Adrenal gland (tissue), 12 donors: ENCODE data around the gene CKAP2L. TPM values are rescaled to one million over a fixed set of nuclear protein-coding genes. Genes with fewer than 3 reads are reported as not detected.
A peak's percentile ranks its signal among the peaks of the same experiment; 100 is the strongest.
"Not testable (repeated sequence)": the region's sequence is repeated elsewhere in the genome, so short reads cannot be mapped to it uniquely, and the experiment has no call there.

ENCODE experiments used
- DNase-seq, 7 donors: peaks; one replicate each; pipeline ENCODE4 v3.0.0-alpha.2; 2019 to 2020
- H3K27ac ChIP-seq, 5 donors: fragments of 200-600 bp; sonication (generic) in 4 of 5; 1 replicate in 3 of 5; 2 replicates in 2 of 5; pipeline versions ENCODE4 v1.5.1 to v1.8.0; 2016 to 2020; ENCODE audit warnings: mild to moderate bottlenecking in 1 of 5
- H3K27me3 ChIP-seq: fragments of 200-600 bp; 2 replicates; pipeline ENCODE4 v1.8.0; 2021
- H3K36me3 ChIP-seq, 2 donors: fragments of 200-600 bp; replicated peaks in 1 of 2; 1 replicate in 1 of 2; 2 replicates in 1 of 2; pipeline versions ENCODE4 v1.5.1 to v1.8.0; 2018 to 2022
- H3K4me1 ChIP-seq, 2 donors: fragments of 200-600 bp; replicated peaks in 1 of 2; 1 replicate in 1 of 2; 2 replicates in 1 of 2; pipeline versions ENCODE4 v1.5.1 to v1.8.0; 2018 to 2021
- H3K4me3 ChIP-seq, 4 donors: fragments of 200-600 bp; sonication (generic) in 3 of 4; one replicate each; pipeline ENCODE4 v1.5.1; 2016 to 2018
- H3K9me3 ChIP-seq, 3 donors: fragments of 200-600 bp; sonication (generic) in 1 of 3; replicated peaks in 1 of 3; 1 replicate in 2 of 3; 2 replicates in 1 of 3; pipeline versions ENCODE4 v1.5.1 to v1.8.0; 2016 to 2021
- POLR2A ChIP-seq, 2 donors: fragments of 450-650 bp; IDR thresholded peaks; one replicate each; pipeline ENCODE4 v1.6.1; 2017; ENCODE audit warnings: antibody characterized with exemption in 2 of 2, mild to moderate bottlenecking in 2 of 2, moderate library complexity in 1 of 2
- WGBS, 4 donors: extraction: QIAGEN DNeasy Blood & Tissue Kit in 2 of 4; methylation state at CpG; one replicate each; pipeline versions ENCODE4 v1.1.5 to v1.1.7; 2013 to 2017; 5-methylcytosine and 5-hydroxymethylcytosine counted together
- intact Hi-C, 2 donors: fragments of 100-400 bp; cut with DNase I; formaldehyde crosslinking; loops; one replicate each; pipeline versions ENCODE4 v1.14.1 to v1.15.0; 2022 to 2023
- polyA plus RNA-seq, 3 donors: library from polyadenylated mRNA; stranded (reverse); fragments of 200-250 nt in 2 of 3; fragments of 350-450 nt in 1 of 3; fragmentation: Illumina TruSeq in 1 of 3; extraction: RNeasy Lipid Tissue Mini Kit (QIAGEN cat#74804) in 1 of 3; gene quantifications; one replicate each; pipeline ENCODE4 v1.2.3, GENCODE V29; 2013 to 2014
- total RNA-seq, 9 donors: library from RNA; depleted of rRNA in 4 of 9; stranded (reverse); fragments of >200 nt in 4 of 9; fragments of 120-200 nt in 1 of 9; fragmentation: NEBNext Ultra II Directional in 1 of 9; extraction: Animal tissue kit (Norgen Biotek cat#: 25700) in 1 of 9; gene quantifications; one replicate each; pipeline versions ENCODE4 v1.1.0 to v1.2.4, GENCODE V29; 2013 to 2023
- TF ChIP-seq, protein P1 (sequence below), 6 experiments: fragments of 450-650 bp in 4 of 6; fragments of 200-600 bp in 2 of 6; sonication (generic) in 1 of 6; IDR thresholded peaks; 1 replicate in 5 of 6; 2 replicates in 1 of 6; pipeline versions ENCODE4 v1.5.1 to v1.8.0; 2016 to 2021; ENCODE audit warnings: antibody characterized with exemption in 6 of 6, mild to moderate bottlenecking in 2 of 6, moderate library complexity in 1 of 6
- donor health status: healthy with polysubstance abuse.
- donor health status: Bipolar disorder and iron deficiency.
- donor health status: DM: yes; HTN: yes; CAD: no.
- donor health status: DM: no; HTN: no; CAD: no.
- donor health status: DM: no; HTN: no; CAD: no.
- donor health status: DM: yes; HTN: yes; CAD: no.

CKAP2L gene
- total and polyA plus RNA-seq, 12 donors = 0.10 to 6.9 (median 0.81) TPM; not detected in 2

DNA sequence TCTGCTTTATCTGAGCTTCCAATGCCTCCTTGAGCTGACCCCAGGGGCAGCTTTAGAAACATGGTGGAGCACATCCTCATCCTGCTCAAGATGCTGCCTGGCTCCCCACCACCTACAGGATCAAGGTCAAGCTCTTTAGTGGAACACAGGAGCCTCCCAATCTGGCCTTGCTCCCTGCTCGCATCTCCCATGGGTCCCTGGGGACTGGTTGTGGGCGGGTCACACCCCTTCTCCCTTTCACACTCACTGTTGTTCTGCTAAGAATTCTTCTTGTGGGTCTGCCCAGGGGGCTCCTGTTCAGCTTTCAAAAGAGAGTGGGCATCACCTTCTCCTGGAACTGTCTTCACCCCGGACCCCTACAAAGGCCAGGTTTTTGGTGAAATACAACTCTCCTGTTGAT is 51.9 kb downstream of the CKAP2L start:
- Histone ChIP-seq H3K4me1 (no peaks in the 10 kb centered on the region), H3K27ac (no peak overlapping the region), H3K36me3 (no peaks in the 10 kb centered on the region), H3K9me3 (no peaks in the 10 kb centered on the region), H3K27me3 (no peaks in the 10 kb centered on the region), H3K4me3 (no peak overlapping the region)
- intact Hi-C loops = no loop called here
- DNase-seq = peak in 1 of 7 donors; percentile 27
- WGBS, 4 donors = 72 to 83% (median 78%) methylated on average over 3 of the region's 3 CpGs
- TF ChIP-seq POLR2A (IDR thresholded peaks at IDR 0.05) = no peak

DNA sequence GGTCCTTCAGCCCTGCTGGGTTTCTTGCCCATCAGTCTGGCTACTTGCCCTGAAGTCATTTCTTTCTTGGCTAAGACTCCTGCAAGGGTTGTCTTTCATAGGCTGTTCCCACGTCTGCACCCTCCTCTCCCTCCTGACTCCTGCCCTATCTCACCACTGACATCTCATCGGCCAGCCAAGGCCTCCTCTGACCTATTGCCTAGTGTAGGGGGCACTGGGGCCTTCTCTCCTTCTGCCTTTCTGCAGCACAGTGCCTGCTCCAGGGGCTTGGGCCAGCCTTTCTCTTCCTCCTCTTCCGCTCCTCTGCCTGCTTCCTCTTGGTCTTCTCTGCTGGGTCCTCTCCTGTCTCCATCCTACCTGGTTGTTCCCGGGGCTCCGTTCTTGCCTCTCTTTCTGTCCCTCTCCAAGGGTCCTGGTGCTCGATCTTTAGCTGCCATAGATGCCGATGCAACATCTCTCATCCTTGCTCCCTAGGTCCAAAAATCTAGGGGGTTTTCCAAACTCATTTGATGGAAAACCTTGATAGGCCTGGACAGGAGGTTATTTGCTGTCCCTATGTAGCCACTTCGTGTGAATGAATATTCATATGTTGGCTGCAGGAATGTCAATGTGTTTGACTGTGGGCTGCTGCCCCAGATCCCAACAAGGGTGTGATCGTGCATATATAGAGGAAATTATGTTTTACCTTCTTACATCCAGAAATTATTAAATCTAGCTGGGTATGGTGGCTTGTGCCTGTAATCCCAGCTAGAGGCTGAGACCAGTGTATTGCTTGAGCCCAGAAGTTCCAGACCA is 53.3 kb downstream of the CKAP2L start:
- intact Hi-C loops = no loop called here
- 81 to 85% (median 82%) methylated on average over 9 of the region's 9 CpGs for WGBS, 4 donors

GRCh38 chr2:112709703-112710102 is 54.7 kb downstream of the CKAP2L start:
- H3K36me3 ChIP-seq = no peaks in the 10 kb centered on the region
- intact Hi-C loops = no loop called here
- no peak for TF ChIP-seq POLR2A (IDR thresholded peaks at IDR 0.05)
- TF ChIP-seq, protein P1, sequence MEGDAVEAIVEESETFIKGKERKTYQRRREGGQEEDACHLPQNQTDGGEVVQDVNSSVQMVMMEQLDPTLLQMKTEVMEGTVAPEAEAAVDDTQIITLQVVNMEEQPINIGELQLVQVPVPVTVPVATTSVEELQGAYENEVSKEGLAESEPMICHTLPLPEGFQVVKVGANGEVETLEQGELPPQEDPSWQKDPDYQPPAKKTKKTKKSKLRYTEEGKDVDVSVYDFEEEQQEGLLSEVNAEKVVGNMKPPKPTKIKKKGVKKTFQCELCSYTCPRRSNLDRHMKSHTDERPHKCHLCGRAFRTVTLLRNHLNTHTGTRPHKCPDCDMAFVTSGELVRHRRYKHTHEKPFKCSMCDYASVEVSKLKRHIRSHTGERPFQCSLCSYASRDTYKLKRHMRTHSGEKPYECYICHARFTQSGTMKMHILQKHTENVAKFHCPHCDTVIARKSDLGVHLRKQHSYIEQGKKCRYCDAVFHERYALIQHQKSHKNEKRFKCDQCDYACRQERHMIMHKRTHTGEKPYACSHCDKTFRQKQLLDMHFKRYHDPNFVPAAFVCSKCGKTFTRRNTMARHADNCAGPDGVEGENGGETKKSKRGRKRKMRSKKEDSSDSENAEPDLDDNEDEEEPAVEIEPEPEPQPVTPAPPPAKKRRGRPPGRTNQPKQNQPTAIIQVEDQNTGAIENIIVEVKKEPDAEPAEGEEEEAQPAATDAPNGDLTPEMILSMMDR (IDR thresholded peaks at IDR 0.05) = no peak
- 77 to 89% (median 87%) methylated on average over 5 to 6 of the region's 6 CpGs for WGBS, 4 donors
- no peak overlapping the region for H3K27ac ChIP-seq
- peak in 1 of 7 donors; percentile 30 for DNase-seq
- H3K4me1 ChIP-seq = no peaks in the 10 kb centered on the region
- no peak overlapping the region for H3K4me3 ChIP-seq
- H3K27me3 ChIP-seq = no peaks in the 10 kb centered on the region
- no peaks in the 10 kb centered on the region for H3K9me3 ChIP-seq

More for the DNA sequence above, 53.3 kb downstream of the CKAP2L start:
- TF ChIP-seq POLR2A (IDR thresholded peaks at IDR 0.05) = no peak
- TF ChIP-seq, protein P1 (IDR thresholded peaks at IDR 0.05) = no peak
- H3K9me3 ChIP-seq = no peaks in the 10 kb centered on the region
- H3K27me3 ChIP-seq = no peaks in the 10 kb centered on the region
- no peak overlapping the region for H3K4me3 ChIP-seq
- no peak overlapping the region for H3K27ac ChIP-seq
- no peaks in the 10 kb centered on the region for H3K36me3 ChIP-seq
- peak in 1 of 7 donors; percentile 29 for DNase-seq
- no peaks in the 10 kb centered on the region for H3K4me1 ChIP-seq

DNA sequence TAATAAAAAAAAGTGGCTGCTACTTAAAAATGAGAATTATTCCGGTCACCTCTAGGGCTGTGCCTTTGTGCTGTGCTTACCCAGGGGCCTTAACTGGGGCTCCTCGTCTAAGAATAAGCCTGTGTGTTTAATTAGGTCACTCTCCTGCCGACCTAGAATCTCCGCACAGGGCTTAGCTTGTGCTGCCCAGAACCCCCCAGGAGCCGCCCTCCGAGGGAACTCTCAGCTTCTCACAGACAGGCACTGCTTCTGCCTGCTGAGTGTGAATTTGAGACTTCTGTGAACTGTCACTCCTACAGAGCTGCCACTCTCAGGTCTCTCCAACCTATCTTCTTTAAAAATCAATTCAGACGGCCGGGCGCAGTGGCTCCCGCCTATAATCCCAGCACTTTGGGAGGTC is 55.4 kb downstream of the CKAP2L start:
- peak in 1 of 7 donors; percentile 28 for DNase-seq
- no peak for TF ChIP-seq POLR2A (IDR thresholded peaks at IDR 0.05)
- TF ChIP-seq, protein P1 (IDR thresholded peaks at IDR 0.05) = no peak
- Histone ChIP-seq H3K9me3 (no peaks in the 10 kb centered on the region), H3K36me3 (no peaks in the 10 kb centered on the region), H3K27ac (no peak overlapping the region), H3K27me3 (no peaks in the 10 kb centered on the region), H3K4me3 (no peak overlapping the region), H3K4me1 (no peaks in the 10 kb centered on the region)
- intact Hi-C loops = no loop called here
- 59 to 64% (median 62%) methylated on average over 10 of the region's 10 CpGs for WGBS, 4 donors

DNA sequence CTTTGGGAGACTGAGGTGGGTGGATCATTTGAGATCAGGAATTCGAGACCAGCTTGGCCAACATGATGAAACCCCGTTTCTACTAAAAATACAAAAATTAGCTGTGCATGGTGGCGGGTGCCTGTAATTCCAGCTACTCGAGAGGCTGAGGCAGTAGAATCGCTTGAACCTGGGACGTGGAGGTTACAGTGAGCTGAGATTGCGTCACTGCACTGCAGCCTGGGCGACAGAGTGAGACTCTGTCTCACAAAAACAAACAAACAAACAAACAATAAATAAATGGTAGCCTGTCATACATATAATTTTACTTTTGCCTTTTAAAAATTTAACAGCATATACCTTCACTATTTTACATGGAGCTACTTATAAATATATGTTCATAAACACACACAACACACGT is 57.5 kb downstream of the CKAP2L start:
- H3K27ac ChIP-seq, H3K27me3 ChIP-seq, H3K4me1 ChIP-seq, H3K9me3 ChIP-seq, H3K4me3 ChIP-seq, H3K36me3 ChIP-seq, intact Hi-C loops: not testable (repeated sequence)
- DNase-seq = peak in 1 of 7 donors; percentile 5
- WGBS, 4 donors = 71 to 83% (median 77%) methylated on average over 9 of the region's 9 CpGs
